SK-N-SH treated with all-trans-retinoic acid at 6 μM for 48 hours (cell line): ENCODE measurements around the gene NF1.
"Not testable (repeated sequence)": the region's sequence is repeated elsewhere in the genome, so short reads cannot be mapped to it uniquely, and the experiment has no call there.

Experiments
- ATAC-seq: fragments of 200-7000 bp; cut with Tn5 transposase; 3 replicates; pipeline ENCODE4 v1.9.1; 2020; ENCODE audit warnings: mild to moderate bottlenecking, moderate library complexity
- ARNTL ChIP-seq: fragments of 450-650 bp; formaldehyde crosslinking; IDR thresholded peaks from 2 replicates; pipeline ENCODE4 v1.5.0; 2020; ENCODE audit warnings: low read depth, mild to moderate bottlenecking, moderate library complexity, borderline replicate concordance
- BACH2 ChIP-seq: fragments of 250-450 bp; sonication (Bioruptor Pico); IDR thresholded peaks from 2 replicates; pipeline ENCODE4 v1.9.0; 2021; ENCODE audit warnings: mild to moderate bottlenecking, borderline replicate concordance
- CSDC2 ChIP-seq: fragments of 250-450 bp; sonication (Bioruptor Pico); IDR thresholded peaks from 2 replicates; pipeline ENCODE4 v1.5.0; 2020; ENCODE audit warnings: mild to moderate bottlenecking, moderate library complexity
- ESRRG ChIP-seq: fragments of 250-450 bp; sonication (Bioruptor Pico); IDR thresholded peaks from 2 replicates; pipeline ENCODE4 v1.6.1; 2021; ENCODE audit warnings: mild to moderate bottlenecking
- GLIS3 ChIP-seq: fragments of 250-450 bp; sonication (Bioruptor Pico); IDR thresholded peaks from 2 replicates; pipeline ENCODE4 v1.5.0; 2020; ENCODE audit warnings: mild to moderate bottlenecking, moderate library complexity
- ISL1 ChIP-seq: fragments of 250-450 bp; sonication (Bioruptor Pico); IDR thresholded peaks from 2 replicates; pipeline ENCODE4 v2.1.2; 2022; ENCODE audit warnings: mild to moderate bottlenecking, moderate library complexity
- PPARA ChIP-seq: fragments of 250-450 bp; sonication (Bioruptor Pico); IDR thresholded peaks from 2 replicates; pipeline ENCODE4 v1.5.0; 2020; ENCODE audit warnings: mild to moderate bottlenecking, borderline replicate concordance
- RARB ChIP-seq: fragments of 250-450 bp; sonication (Bioruptor Pico); IDR thresholded peaks from 2 replicates; pipeline ENCODE4 v1.8.0; 2021; ENCODE audit warnings: mild to moderate bottlenecking, moderate library complexity
- SNAI2 ChIP-seq: fragments of 250-450 bp; sonication (Bioruptor Pico); IDR thresholded peaks from 2 replicates; pipeline ENCODE4 v1.5.0; 2020; ENCODE audit warnings: mild to moderate bottlenecking, moderate library complexity
- TCF4 ChIP-seq: fragments of 250-450 bp; sonication (Bioruptor Pico); IDR thresholded peaks from 2 replicates; pipeline ENCODE4 v1.8.0; 2021; ENCODE audit warnings: mild to moderate bottlenecking, moderate library complexity, borderline replicate concordance
- TOX ChIP-seq: fragments of 250-450 bp; sonication (Bioruptor Pico); IDR thresholded peaks from 2 replicates; pipeline ENCODE4 v1.8.0; 2021; ENCODE audit warnings: mild to moderate bottlenecking, moderate library complexity, borderline replicate concordance
- ZC3H10 ChIP-seq: fragments of 250-450 bp; sonication (Bioruptor Pico); IDR thresholded peaks from 2 replicates; pipeline ENCODE4 v1.5.1; 2021; ENCODE audit warnings: mild to moderate bottlenecking, moderate library complexity
- ZFP3 ChIP-seq: fragments of 250-450 bp; sonication (Bioruptor Pico); IDR thresholded peaks from 2 replicates; pipeline ENCODE4 v1.5.0; 2020; ENCODE audit warnings: mild to moderate bottlenecking, moderate library complexity
- ZFP30 ChIP-seq: fragments of 450-650 bp; formaldehyde crosslinking; IDR thresholded peaks from 2 replicates; pipeline ENCODE4 v1.5.0; 2022; ENCODE audit warnings: mild to moderate bottlenecking, moderate library complexity
- ZNF565 ChIP-seq: fragments of 450-650 bp; formaldehyde crosslinking; conservative IDR thresholded peaks from 2 replicates; pipeline ENCODE4 v1.5.0; 2020; ENCODE audit warnings: low read depth, mild to moderate bottlenecking, moderate library complexity
- ZNF70 ChIP-seq: fragments of 450-650 bp; formaldehyde crosslinking; IDR thresholded peaks from 2 replicates; pipeline ENCODE4 v1.5.0; 2020; ENCODE audit warnings: mild to moderate bottlenecking, moderate library complexity
- ZNF8 ChIP-seq: fragments of 450-650 bp; formaldehyde crosslinking; IDR thresholded peaks from 2 replicates; pipeline ENCODE4 v1.5.0; 2020; ENCODE audit warnings: mild to moderate bottlenecking, moderate library complexity
- TF ChIP-seq, protein P1 (sequence below): fragments of 250-450 bp; sonication (Bioruptor Pico); IDR thresholded peaks from 2 replicates; pipeline ENCODE4 v1.5.0; 2020; ENCODE audit warnings: mild to moderate bottlenecking, moderate library complexity
- TF ChIP-seq, protein P2 (sequence below): fragments of 250-450 bp; sonication (Bioruptor Pico); IDR thresholded peaks from 2 replicates; pipeline ENCODE4 v1.5.1; 2021; ENCODE audit warnings: mild to moderate bottlenecking, moderate library complexity
- TF ChIP-seq, protein P3 (sequence below): fragments of 250-450 bp; sonication (Bioruptor Pico); IDR thresholded peaks from 2 replicates; pipeline ENCODE4 v1.8.0; 2020; ENCODE audit warnings: mild to moderate bottlenecking, moderate library complexity, borderline replicate concordance
- TF ChIP-seq, protein P4 (sequence below): fragments of 250-450 bp; sonication (Bioruptor Pico); IDR thresholded peaks from 2 replicates; pipeline ENCODE4 v1.8.0; 2021; ENCODE audit warnings: low read depth, mild to moderate bottlenecking, moderate library complexity, borderline replicate concordance

NF1 gene

DNA sequence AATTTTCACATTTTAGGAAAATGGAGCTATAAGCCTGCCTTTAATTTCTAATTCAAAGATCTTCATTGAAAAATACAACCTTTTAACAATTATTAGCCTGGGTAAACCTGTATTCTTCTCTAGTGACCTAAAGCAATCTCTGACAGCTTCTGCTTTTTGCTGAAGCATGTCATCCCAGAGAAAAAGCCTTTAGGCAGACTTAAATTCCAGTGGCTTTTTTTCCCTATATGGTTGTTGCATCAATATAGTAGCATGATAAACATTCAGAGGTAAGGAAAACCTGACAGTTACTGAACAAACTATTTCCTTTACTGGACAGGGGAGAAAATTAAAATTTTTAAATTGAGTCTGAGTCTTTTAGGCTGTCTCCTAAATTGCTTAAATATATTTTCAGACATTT, 234.4 kb downstream of the NF1 start (continued):
- TF ChIP-seq, protein P1, sequence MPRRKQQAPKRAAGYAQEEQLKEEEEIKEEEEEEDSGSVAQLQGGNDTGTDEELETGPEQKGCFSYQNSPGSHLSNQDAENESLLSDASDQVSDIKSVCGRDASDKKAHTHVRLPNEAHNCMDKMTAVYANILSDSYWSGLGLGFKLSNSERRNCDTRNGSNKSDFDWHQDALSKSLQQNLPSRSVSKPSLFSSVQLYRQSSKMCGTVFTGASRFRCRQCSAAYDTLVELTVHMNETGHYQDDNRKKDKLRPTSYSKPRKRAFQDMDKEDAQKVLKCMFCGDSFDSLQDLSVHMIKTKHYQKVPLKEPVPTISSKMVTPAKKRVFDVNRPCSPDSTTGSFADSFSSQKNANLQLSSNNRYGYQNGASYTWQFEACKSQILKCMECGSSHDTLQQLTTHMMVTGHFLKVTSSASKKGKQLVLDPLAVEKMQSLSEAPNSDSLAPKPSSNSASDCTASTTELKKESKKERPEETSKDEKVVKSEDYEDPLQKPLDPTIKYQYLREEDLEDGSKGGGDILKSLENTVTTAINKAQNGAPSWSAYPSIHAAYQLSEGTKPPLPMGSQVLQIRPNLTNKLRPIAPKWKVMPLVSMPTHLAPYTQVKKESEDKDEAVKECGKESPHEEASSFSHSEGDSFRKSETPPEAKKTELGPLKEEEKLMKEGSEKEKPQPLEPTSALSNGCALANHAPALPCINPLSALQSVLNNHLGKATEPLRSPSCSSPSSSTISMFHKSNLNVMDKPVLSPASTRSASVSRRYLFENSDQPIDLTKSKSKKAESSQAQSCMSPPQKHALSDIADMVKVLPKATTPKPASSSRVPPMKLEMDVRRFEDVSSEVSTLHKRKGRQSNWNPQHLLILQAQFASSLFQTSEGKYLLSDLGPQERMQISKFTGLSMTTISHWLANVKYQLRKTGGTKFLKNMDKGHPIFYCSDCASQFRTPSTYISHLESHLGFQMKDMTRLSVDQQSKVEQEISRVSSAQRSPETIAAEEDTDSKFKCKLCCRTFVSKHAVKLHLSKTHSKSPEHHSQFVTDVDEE (CRISPR knock-in tag) = no peak
- TF ChIP-seq GLIS3 (CRISPR knock-in tag) (no peak), CSDC2 (no peak), BACH2 (CRISPR knock-in tag) (no peak)

DNA sequence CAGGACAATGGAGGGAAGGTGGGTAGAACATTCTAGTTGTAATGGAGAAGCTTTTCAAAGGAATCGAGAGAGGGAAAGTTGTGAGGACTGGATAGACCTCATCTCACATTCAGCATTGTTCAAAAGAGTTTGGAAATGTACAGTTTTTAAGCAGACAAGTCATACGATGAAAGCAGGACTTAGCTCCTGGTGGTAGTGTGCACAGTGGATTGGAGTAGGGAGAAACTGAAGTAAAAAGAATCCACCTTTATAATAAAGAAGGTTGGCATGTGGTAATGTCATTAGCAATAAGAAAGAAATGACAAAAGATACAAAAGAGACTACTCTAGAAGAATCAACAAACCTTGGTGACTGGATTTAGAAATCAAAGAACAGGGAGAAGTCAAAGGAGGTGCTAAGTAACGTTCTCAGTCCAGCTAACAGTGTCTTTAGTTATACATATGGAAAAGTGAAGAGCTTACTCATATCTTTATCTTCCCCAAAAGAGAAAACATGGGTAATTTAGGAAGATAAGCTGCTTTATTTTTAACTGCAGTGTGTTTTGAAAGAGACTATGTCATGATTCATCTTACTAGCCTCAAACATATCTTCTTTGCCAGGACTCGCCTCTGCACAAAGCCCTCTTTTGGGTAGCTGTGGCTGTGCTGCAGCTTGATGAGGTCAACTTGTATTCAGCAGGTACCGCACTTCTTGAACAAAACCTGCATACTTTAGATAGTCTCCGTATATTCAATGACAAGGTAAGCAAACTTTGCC, 245.3 kb downstream of the NF1 start:
- TF ChIP-seq ZFP3 (CRISPR knock-in tag) (peak; percentile 28; the same call in 1 of the 2 replicates), ZNF565 (CRISPR knock-in tag) (no peak), ISL1 (CRISPR knock-in tag) (peak; percentile 54), ZNF70 (CRISPR knock-in tag) (no peak)
- TF ChIP-seq, protein P2, sequence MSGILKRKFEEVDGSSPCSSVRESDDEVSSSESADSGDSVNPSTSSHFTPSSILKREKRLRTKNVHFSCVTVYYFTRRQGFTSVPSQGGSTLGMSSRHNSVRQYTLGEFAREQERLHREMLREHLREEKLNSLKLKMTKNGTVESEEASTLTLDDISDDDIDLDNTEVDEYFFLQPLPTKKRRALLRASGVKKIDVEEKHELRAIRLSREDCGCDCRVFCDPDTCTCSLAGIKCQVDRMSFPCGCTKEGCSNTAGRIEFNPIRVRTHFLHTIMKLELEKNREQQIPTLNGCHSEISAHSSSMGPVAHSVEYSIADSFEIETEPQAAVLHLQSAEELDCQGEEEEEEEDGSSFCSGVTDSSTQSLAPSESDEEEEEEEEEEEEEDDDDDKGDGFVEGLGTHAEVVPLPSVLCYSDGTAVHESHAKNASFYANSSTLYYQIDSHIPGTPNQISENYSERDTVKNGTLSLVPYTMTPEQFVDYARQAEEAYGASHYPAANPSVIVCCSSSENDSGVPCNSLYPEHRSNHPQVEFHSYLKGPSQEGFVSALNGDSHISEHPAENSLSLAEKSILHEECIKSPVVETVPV = no peak
- ATAC-seq = peak; percentile 80

DNA sequence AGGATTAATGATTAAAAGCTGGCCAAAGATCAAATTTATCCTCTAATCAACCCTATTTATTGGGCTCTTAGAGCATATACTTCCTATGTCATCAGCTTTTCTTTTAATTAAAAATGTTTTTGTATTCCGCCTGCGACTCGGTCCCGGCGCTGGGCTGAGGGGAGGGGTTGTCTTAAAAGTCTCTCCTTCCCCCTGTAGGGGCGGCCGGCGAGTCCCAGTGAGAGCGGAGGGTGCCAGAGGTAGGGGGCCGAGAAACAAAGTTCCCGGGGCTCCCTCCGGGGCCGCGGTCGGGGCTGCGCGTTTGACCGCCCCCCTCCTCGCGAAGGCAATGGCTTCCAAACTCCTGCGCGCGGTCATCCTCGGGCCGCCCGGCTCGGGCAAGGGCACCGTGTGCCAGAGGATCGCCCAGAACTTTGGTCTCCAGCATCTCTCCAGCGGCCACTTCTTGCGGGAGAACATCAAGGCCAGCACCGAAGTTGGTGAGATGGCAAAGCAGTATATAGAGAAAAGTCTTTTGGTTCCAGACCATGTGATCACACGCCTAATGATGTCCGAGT, 250.5 kb downstream of the NF1 start:
- ATAC-seq = not testable (repeated sequence)

DNA sequence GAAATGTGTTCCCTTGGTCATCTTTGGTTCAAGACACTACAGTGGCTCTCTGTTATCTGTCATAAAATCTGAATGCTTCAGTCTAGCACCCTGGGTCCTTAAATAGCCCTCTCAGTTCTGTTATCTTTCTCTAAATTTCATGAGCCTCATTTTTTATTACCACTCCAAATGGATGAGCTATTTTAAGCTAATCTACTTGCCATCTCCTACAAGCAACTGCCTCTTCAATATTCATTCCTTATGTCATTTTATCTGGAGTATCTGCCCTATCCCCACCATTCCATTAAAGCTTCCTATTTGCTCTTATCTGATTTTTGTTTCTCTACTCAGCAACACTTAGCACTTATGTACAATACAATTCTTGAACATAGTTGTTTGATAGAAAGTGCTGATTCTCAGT, 254.7 kb downstream of the NF1 start:
- peak; percentile 55 for TF ChIP-seq ISL1 (CRISPR knock-in tag)
- no peak for TF ChIP-seq ZFP30
- peak; percentile 66 for ATAC-seq

DNA sequence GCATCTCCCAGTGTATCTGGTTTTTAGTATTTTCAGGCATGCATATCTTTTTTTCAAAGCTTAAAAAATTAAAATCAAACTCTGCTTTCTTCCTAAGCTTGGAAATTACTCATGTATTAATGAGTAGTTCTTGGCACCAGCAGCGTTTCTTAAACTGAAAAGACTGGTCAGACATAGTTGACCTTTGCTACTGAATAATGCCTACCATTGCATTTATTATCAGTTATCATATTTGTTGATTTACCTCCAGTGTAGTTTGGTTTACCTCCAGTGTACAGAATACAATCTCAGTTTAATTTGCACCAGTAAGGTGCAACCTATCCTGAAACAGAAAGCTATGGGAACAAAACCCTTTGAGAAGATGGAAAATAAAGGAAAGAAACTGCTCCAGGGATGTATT, 261.2 kb downstream of the NF1 start:
- TF ChIP-seq, protein P2 = no peak
- TF ChIP-seq CSDC2 (no peak), TCF4 (CRISPR knock-in tag) (no peak), ZNF8 (CRISPR knock-in tag) (no peak), ISL1 (CRISPR knock-in tag) (no peak), PPARA (CRISPR knock-in tag) (no peak), ARNTL (CRISPR knock-in tag) (no peak), TOX (CRISPR knock-in tag) (no peak), ZNF565 (CRISPR knock-in tag) (no peak), RARB (CRISPR knock-in tag) (no peak), GLIS3 (CRISPR knock-in tag) (no peak), ZC3H10 (CRISPR knock-in tag) (no peak), ZFP3 (CRISPR knock-in tag) (no peak), ESRRG (CRISPR knock-in tag) (no peak), ZNF70 (CRISPR knock-in tag) (no peak), ZFP30 (no peak), SNAI2 (CRISPR knock-in tag) (no peak)
- TF ChIP-seq, protein P3, sequence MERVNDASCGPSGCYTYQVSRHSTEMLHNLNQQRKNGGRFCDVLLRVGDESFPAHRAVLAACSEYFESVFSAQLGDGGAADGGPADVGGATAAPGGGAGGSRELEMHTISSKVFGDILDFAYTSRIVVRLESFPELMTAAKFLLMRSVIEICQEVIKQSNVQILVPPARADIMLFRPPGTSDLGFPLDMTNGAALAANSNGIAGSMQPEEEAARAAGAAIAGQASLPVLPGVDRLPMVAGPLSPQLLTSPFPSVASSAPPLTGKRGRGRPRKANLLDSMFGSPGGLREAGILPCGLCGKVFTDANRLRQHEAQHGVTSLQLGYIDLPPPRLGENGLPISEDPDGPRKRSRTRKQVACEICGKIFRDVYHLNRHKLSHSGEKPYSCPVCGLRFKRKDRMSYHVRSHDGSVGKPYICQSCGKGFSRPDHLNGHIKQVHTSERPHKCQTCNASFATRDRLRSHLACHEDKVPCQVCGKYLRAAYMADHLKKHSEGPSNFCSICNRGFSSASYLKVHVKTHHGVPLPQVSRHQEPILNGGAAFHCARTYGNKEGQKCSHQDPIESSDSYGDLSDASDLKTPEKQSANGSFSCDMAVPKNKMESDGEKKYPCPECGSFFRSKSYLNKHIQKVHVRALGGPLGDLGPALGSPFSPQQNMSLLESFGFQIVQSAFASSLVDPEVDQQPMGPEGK (CRISPR knock-in tag) = no peak
- TF ChIP-seq, protein P4, sequence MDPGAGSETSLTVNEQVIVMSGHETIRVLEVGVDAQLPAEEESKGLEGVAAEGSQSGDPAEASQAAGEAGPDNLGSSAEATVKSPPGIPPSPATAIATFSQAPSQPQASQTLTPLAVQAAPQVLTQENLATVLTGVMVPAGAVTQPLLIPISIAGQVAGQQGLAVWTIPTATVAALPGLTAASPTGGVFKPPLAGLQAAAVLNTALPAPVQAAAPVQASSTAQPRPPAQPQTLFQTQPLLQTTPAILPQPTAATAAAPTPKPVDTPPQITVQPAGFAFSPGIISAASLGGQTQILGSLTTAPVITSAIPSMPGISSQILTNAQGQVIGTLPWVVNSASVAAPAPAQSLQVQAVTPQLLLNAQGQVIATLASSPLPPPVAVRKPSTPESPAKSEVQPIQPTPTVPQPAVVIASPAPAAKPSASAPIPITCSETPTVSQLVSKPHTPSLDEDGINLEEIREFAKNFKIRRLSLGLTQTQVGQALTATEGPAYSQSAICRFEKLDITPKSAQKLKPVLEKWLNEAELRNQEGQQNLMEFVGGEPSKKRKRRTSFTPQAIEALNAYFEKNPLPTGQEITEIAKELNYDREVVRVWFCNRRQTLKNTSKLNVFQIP (CRISPR knock-in tag) = no peak
- TF ChIP-seq, protein P1 (CRISPR knock-in tag) = no peak
- no peak for ATAC-seq
